HL-60 (cell line): ENCODE data around the gene TBC1D22A.
A peak's percentile ranks its signal among the peaks of the same experiment; 100 is the strongest.

Experiments used
- DNase-seq, 2 experiments: peaks; one replicate each; pipeline ENCODE4 v3.0.0-alpha.2; 2010 to 2020; ENCODE audit warnings: low read depth in 1 of 2, low spot score in 1 of 2
- H3K27ac ChIP-seq: fragments of 250-450 bp; sonication (Bioruptor Pico); replicated peaks from 2 replicates; pipeline ENCODE4 v1.5.1; 2020; ENCODE audit warnings: mild to moderate bottlenecking, moderate library complexity
- H3K27me3 ChIP-seq: fragments of 250-450 bp; sonication (Bioruptor Pico); 2 replicates; pipeline ENCODE4 v1.5.1; 2021; ENCODE audit warnings: mild to moderate bottlenecking, moderate library complexity; ENCODE audit not compliant: insufficient read depth, poor library complexity, severe bottlenecking
- H3K4me3 ChIP-seq: replicated peaks from 2 replicates; pipeline ENCODE4 v1.5.1; 2011; ENCODE audit warnings: mild to moderate bottlenecking, control low read depth, low read length; ENCODE audit not compliant: insufficient read depth
- CTCF ChIP-seq: IDR thresholded peaks from one replicate; pipeline ENCODE4 v1.5.1; 2011; ENCODE audit warnings: low read length, control low read depth, inconsistent platforms; ENCODE audit not compliant: insufficient read depth
- GABPA ChIP-seq: IDR thresholded peaks from 2 replicates; pipeline ENCODE4 v1.6.1; 2012; ENCODE audit warnings: low read depth
- POLR2AphosphoS5 ChIP-seq: IDR thresholded peaks from 2 replicates; pipeline ENCODE4 v1.6.1; 2012; ENCODE audit warnings: low read depth
- REST ChIP-seq: IDR thresholded peaks from 2 replicates; pipeline ENCODE4 v1.6.1; 2012; ENCODE audit warnings: low read depth; ENCODE audit not compliant: insufficient replicate concordance
- SPI1 ChIP-seq: IDR thresholded peaks from 2 replicates; pipeline ENCODE4 v1.6.1; 2012; ENCODE audit warnings: low read depth, mild to moderate bottlenecking, borderline replicate concordance

Gene TBC1D22A

GRCh38 chr22:46761539-46762237 lies 762 bp upstream of the TBC1D22A start:
- DNase-seq = peak in 1 of 2 experiments; percentile 10
- H3K4me3 ChIP-seq = peak overlapping the region; percentile 92
- H3K27ac ChIP-seq = peak overlapping the region; percentile 88
- TF ChIP-seq SPI1 (no peak), REST (no peak), CTCF (no peak), POLR2AphosphoS5 (no peak), GABPA (no peak)
- no peaks in the 10 kb centered on the region for H3K27me3 ChIP-seq

- TF ChIP-seq CTCF = no peak
- no peak for TF ChIP-seq GABPA
- TF ChIP-seq SPI1 = no peak
- no peak for TF ChIP-seq REST
- TF ChIP-seq POLR2AphosphoS5 = no peak; the same call in 1 of the 2 replicates
- peak in 1 of 2 experiments; percentile 11 for DNase-seq
- Histone ChIP-seq H3K27me3 (no peaks in the 10 kb centered on the region), H3K27ac (peak overlapping the region; percentile 88), H3K4me3 (peak overlapping the region; percentile 92)
Measured at GRCh38 chr22:46763051-46763705, 728 bp downstream of the TBC1D22A start.

GRCh38 chr22:46764140-46764680 lies 1.8 kb downstream of the TBC1D22A start:
- DNase-seq = no peak
- Histone ChIP-seq H3K27ac (no peak overlapping the region), H3K27me3 (no peaks in the 10 kb centered on the region), H3K4me3 (no peak overlapping the region)
- no peak for TF ChIP-seq REST
- no peak for TF ChIP-seq CTCF
- no peak for TF ChIP-seq SPI1
- no peak for TF ChIP-seq GABPA
- no peak for TF ChIP-seq POLR2AphosphoS5
